HCT116 (cell line): Measurements from ENCODE around the gene ZNF331. TPM values are rescaled to one million over a fixed set of nuclear protein-coding genes. Genes with fewer than 3 reads are reported as not detected.

Experiments
- ATAC-seq: fragments of 200-7000 bp; cut with Tn5 transposase; 2 replicates; pipeline ENCODE4 v1.9.1; 2020; ENCODE audit warnings: mild to moderate bottlenecking, moderate library complexity
- BruUV-seq: library from RNA; stranded (reverse); fragments of 400-500 nt; replicated peaks from 2 replicates; lab custom pipeline; 2021; lab: Mats Ljungman, UMichigan
- CTCF ChIA-PET: fragments of 300-600 bp; sonication (Branson Sonifier 250); formaldehyde crosslinking; loops from one replicate; lab custom pipeline; 2021; ENCODE audit warnings: antibody characterized with exemption; lab: Charles Lee
- POLR2A ChIA-PET: fragments of 300-600, 350-600 bp; sonication (Branson Sonifier 250); formaldehyde crosslinking; loops from one replicate; lab custom pipeline; 2021; ENCODE audit warnings: antibody characterized with exemption; lab: Charles Lee
- RAD21 ChIA-PET, 2 experiments: fragments of 300-600 bp; sonication (Branson Sonifier 250); formaldehyde crosslinking; loops; one replicate each; lab custom pipeline; 2023; ENCODE audit warnings: low total read pairs in 2 of 2; ENCODE audit not compliant: uncharacterized antibody in 2 of 2, unreplicated experiment in 2 of 2, low non-redundant PET in 1 of 2; lab: Charles Lee
- DNase-seq: peaks from one replicate; pipeline ENCODE4 v3.0.0-alpha.2; 2010; ENCODE audit warnings: low read depth, low spot score
- H2AFZ ChIP-seq: fragments of 200-600 bp; shearing (Covaris generic), sonication (generic); 2 replicates; pipeline ENCODE4 v1.6.1; 2017; ENCODE audit warnings: low read depth, mixed run types, mixed read lengths, antibody characterized with exemption, low read length; ENCODE audit not compliant: poor library complexity, severe bottlenecking
- H3K27ac ChIP-seq: 2 replicates; pipeline ENCODE4 v1.5.1; 2012; ENCODE audit warnings: low read depth, low read length
- H3K27me3 ChIP-seq: fragments of 200-600 bp; sonication (generic); 2 replicates; pipeline ENCODE4 v1.6.1; 2016; ENCODE audit warnings: mixed run types, low read length, mixed read lengths; ENCODE audit not compliant: insufficient read depth
- H3K36me3 ChIP-seq, 2 experiments: fragments of 200-500 bp in 1 of 2; fragments of 200-600 bp in 1 of 2; sonication (Bioruptor generic) in 1 of 2; sonication (generic) in 1 of 2; 2 replicates each; pipeline versions ENCODE4 v1.5.1 to v1.6.1; 2014 to 2016; ENCODE audit warnings: low read length in 2 of 2, inconsistent platforms in 1 of 2, mixed read lengths in 1 of 2, mixed run types in 1 of 2; ENCODE audit not compliant: insufficient read depth in 2 of 2, control insufficient read depth in 1 of 2
- H3K4me1 ChIP-seq, 2 experiments: fragments of 200-600 bp in 1 of 2; sonication (generic) in 1 of 2; 2 replicates each; pipeline versions ENCODE4 v1.5.1 to v1.6.1; 2012 to 2017; ENCODE audit warnings: low read length in 2 of 2, inconsistent platforms in 1 of 2, mild to moderate bottlenecking in 1 of 2, mixed read lengths in 1 of 2, mixed run types in 1 of 2, moderate library complexity in 1 of 2; ENCODE audit not compliant: insufficient read depth in 2 of 2, control insufficient read depth in 1 of 2
- H3K4me2 ChIP-seq: fragments of 200-600 bp; sonication (generic); 2 replicates; pipeline ENCODE4 v1.6.1; 2017; ENCODE audit warnings: mixed run types, low read length, mixed read lengths
- H3K4me3 ChIP-seq, 2 experiments: fragments of 200-600 bp in 1 of 2; sonication (generic) in 1 of 2; replicated peaks in 1 of 2; 2 replicates each; pipeline ENCODE4 v1.5.1; 2011 to 2016; ENCODE audit warnings: low read length in 2 of 2, control low read depth in 1 of 2, low read depth in 1 of 2, mild to moderate bottlenecking in 1 of 2, mixed read lengths in 1 of 2, mixed run types in 1 of 2
- H3K79me2 ChIP-seq: fragments of 200-600 bp; sonication (generic); 2 replicates; pipeline ENCODE4 v1.6.1; 2017; ENCODE audit warnings: mild to moderate bottlenecking, mixed run types, low read length, moderate library complexity, mixed read lengths; ENCODE audit not compliant: insufficient read depth
- H3K9ac ChIP-seq: fragments of 200-600 bp; sonication (generic); 2 replicates; pipeline ENCODE4 v1.6.1; 2016; ENCODE audit warnings: low read length, mixed read lengths
- H3K9me2 ChIP-seq: fragments of 200-600 bp; sonication (generic), shearing (Covaris generic); 2 replicates; pipeline ENCODE4 v1.6.1; 2017; ENCODE audit warnings: mixed run types, mild to moderate bottlenecking, moderate library complexity; ENCODE audit not compliant: insufficient read depth
- H3K9me3 ChIP-seq, 2 experiments: fragments of 200-500 bp in 1 of 2; fragments of 200-600 bp in 1 of 2; sonication (Bioruptor generic) in 1 of 2; sonication (generic) in 1 of 2; 2 replicates each; pipeline ENCODE4 v1.6.1; 2014 to 2017; ENCODE audit warnings: low read length in 2 of 2, mixed read lengths in 2 of 2, inconsistent platforms in 1 of 2, low read depth in 1 of 2, mild to moderate bottlenecking in 1 of 2, mixed run types in 1 of 2, moderate library complexity in 1 of 2; ENCODE audit not compliant: control insufficient read depth in 1 of 2, insufficient read depth in 1 of 2
- H4K20me1 ChIP-seq: fragments of 200-600 bp; sonication (generic), shearing (Covaris generic); 2 replicates; pipeline ENCODE4 v1.6.1; 2017; ENCODE audit warnings: mixed run types, mild to moderate bottlenecking, moderate library complexity; ENCODE audit not compliant: insufficient read depth
- CEBPB ChIP-seq: IDR thresholded peaks from 2 replicates; pipeline ENCODE4 v1.6.1; 2012; ENCODE audit warnings: low read depth
- CTCF ChIP-seq, 3 experiments: fragments of 200-600 bp in 1 of 3; sonication (generic) in 1 of 3; IDR thresholded peaks in 2 of 3; conservative IDR thresholded peaks in 1 of 3; 2 replicates each; pipeline ENCODE4 v1.5.1; 2012 to 2017; ENCODE audit warnings: low read depth in 2 of 3, low read length in 2 of 3, antibody characterized with exemption in 1 of 3, borderline replicate concordance in 1 of 3, control low read depth in 1 of 3, mild to moderate bottlenecking in 1 of 3, mixed read lengths in 1 of 3, mixed run types in 1 of 3, moderate library complexity in 1 of 3; ENCODE audit not compliant: insufficient read depth in 1 of 3
- ELF1 ChIP-seq: IDR thresholded peaks from 2 replicates; pipeline ENCODE4 v1.6.1; 2012; ENCODE audit warnings: low read depth, borderline replicate concordance
- EZH2phosphoT487 ChIP-seq: fragments of 200-600 bp; IDR thresholded peaks from 2 replicates; pipeline ENCODE4 v1.6.1; 2018; ENCODE audit warnings: antibody characterized with exemption, borderline replicate concordance
- JUND ChIP-seq: IDR thresholded peaks from 2 replicates; pipeline ENCODE4 v1.6.1; 2012
- POLR2A ChIP-seq: IDR thresholded peaks from 2 replicates; pipeline ENCODE4 v1.7.0; 2011; ENCODE audit warnings: borderline replicate concordance; ENCODE audit not compliant: insufficient read depth, insufficient read length; ENCODE audit errors: extremely low read depth
- RAD21 ChIP-seq: IDR thresholded peaks from 2 replicates; pipeline ENCODE4 v1.6.1; 2012; ENCODE audit warnings: low read depth, mild to moderate bottlenecking
- SIN3A ChIP-seq: IDR thresholded peaks from 2 replicates; pipeline ENCODE4 v1.6.1; 2012; ENCODE audit warnings: low read depth
- SP1 ChIP-seq: IDR thresholded peaks from 2 replicates; pipeline ENCODE4 v1.6.1; 2012; ENCODE audit warnings: low read depth
- SRF ChIP-seq: IDR thresholded peaks from 2 replicates; pipeline ENCODE4 v1.6.1; 2012; ENCODE audit warnings: low read depth
- YY1 ChIP-seq: IDR thresholded peaks from 2 replicates; pipeline ENCODE4 v1.6.1; 2011; ENCODE audit warnings: low read length, low read depth, moderate library complexity, mild to moderate bottlenecking; ENCODE audit not compliant: insufficient replicate concordance; ENCODE audit errors: extremely low read depth
- ZBTB33 ChIP-seq: IDR thresholded peaks from 2 replicates; pipeline ENCODE4 v1.6.1; 2011; ENCODE audit warnings: mild to moderate bottlenecking, low read length, moderate library complexity; ENCODE audit not compliant: insufficient replicate concordance; ENCODE audit errors: extremely low read depth
- ZFX ChIP-seq: fragments of 450-650 bp; IDR thresholded peaks from 2 replicates; pipeline ENCODE4 v1.6.1; 2017
- ZNF274 ChIP-seq: fragments of 200-500 bp; sonication (Bioruptor generic); IDR thresholded peaks from 2 replicates; pipeline ENCODE4 v1.6.1; 2014; ENCODE audit warnings: mild to moderate bottlenecking, low read depth, low read length, inconsistent platforms
- intact Hi-C: fragments of 100-400 bp; cut with micrococcal nuclease; formaldehyde crosslinking; loops from 2 replicates; pipeline ENCODE4 v1.10.0; 2022
- total RNA-seq: library from RNA; stranded (reverse); gene quantifications from one replicate; pipeline ENCODE4 v1.2.1, GENCODE V29; 2021; ENCODE audit not compliant: unreplicated experiment

ZNF331 gene
- total RNA-seq, 1 experiment from 2014 or later: 0.59 TPM

GRCh38 chr19:53518121-53518520, 19.8 kb upstream of the ZNF331 start:
- Histone ChIP-seq H3K36me3 (no peaks in the 10 kb centered on the region), H4K20me1 (no peaks in the 10 kb centered on the region), H3K27ac (no peak overlapping the region), H3K9me3 (peaks cover 0 to 10% of the 10 kb centered on the region in 2 experiments; a peak in 2 of 4 replicates), H3K79me2 (no peaks in the 10 kb centered on the region), H3K4me3 (no peak overlapping the region), H3K9ac (no peak overlapping the region), H3K4me1 (no peaks in the 10 kb centered on the region), H3K4me2 (no peak overlapping the region)
- CTCF ChIA-PET: no interaction called here
- POLR2A ChIA-PET: no interaction called here
- ATAC-seq (no peak), DNase-seq (no peak)
- RAD21 ChIA-PET: no interaction called here
- intact Hi-C loops: no loop called here
- TF ChIP-seq YY1 (no peak), ZBTB33 (no peak), SIN3A (no peak), RAD21 (no peak), POLR2A (no peak), SRF (no peak), SP1 (no peak), EZH2phosphoT487 (no peak), ZNF274 (no peak), JUND (no peak), CTCF (IDR thresholded peaks at IDR 0.05 in 2 of 3, conservative IDR thresholded peaks at IDR 0.05 in 1 of 3; ENCODE audit: borderline replicate concordance in 1 of 3, insufficient read depth in 1 of 3, low read depth in 2 of 3, low read length in 2 of 3) (no peak), ELF1 (no peak), ZFX (no peak), CEBPB (no peak)
- TF ChIP-seq, all 23 proteins: peak for 0
- Histone ChIP-seq H2AFZ (no peak overlapping the region), H3K9me2 (no peaks in the 10 kb centered on the region), H3K27me3 (no peaks in the 10 kb centered on the region)
- no TSS peak for BruUV-seq
